ENCODE results near the gene TBCA. TPM values are rescaled to one million over a fixed set of nuclear protein-coding genes. Genes with fewer than 3 reads are reported as not detected.

TBCA gene
- polyA plus RNA-seq, 1 of the 3 experiments (the other 2 are of a cell fraction) = 199 TPM

GRCh38 chr5:77778398-77778797, 2.3 kb upstream of the TBCA start:
- Histone ChIP-seq H3F3A (replicated peaks; ENCODE audit: insufficient read depth) (peaks cover 5% of the 10 kb centered on the region), H3K9me3 (no peaks in the 10 kb centered on the region), H3K4me1 (ENCODE audit: control insufficient read depth in 1 of 2, insufficient read depth in 2 of 2, low read depth in 1 of 2, low read length in 1 of 2) (peaks cover 0 to 14% of the 10 kb centered on the region in 2 experiments; a peak in 3 of 4 replicates), H4K20me1 (ENCODE audit: insufficient read depth) (peaks cover 22% of the 10 kb centered on the region), H3K9ac (no peak overlapping the region), H2AFZ (ENCODE audit: low read depth) (no peak overlapping the region), H3K27me3 (ENCODE audit: insufficient read depth) (no peaks in the 10 kb centered on the region), H3K27ac (ENCODE audit: low read depth in 2 of 2, low read length in 1 of 2) (no peak overlapping the region), H3K36me3 (replicated peaks in 1 of 2; ENCODE audit: control insufficient read depth in 1 of 2, insufficient read depth in 2 of 2, low read length in 1 of 2) (peaks cover 0 to 5% of the 10 kb centered on the region in 2 experiments), H3K9me2 (no peaks in the 10 kb centered on the region), H3K79me2 (ENCODE audit: insufficient read depth) (peaks cover 25% of the 10 kb centered on the region), H3K4me3 (ENCODE audit: low read depth in 2 of 2, low read length in 1 of 2) (no peak overlapping the region), H3K4me2 (no peak overlapping the region)
- ChIA-PET POLR2A (no interaction called here), CTCF (no interaction called here)
- WGBS (ENCODE audit: low lambda C conversion rate) = 83% methylated on average over 2 of the region's 2 CpGs
- no peak for DNase-seq
- TF ChIP-seq MAX (IDR thresholded peaks at IDR 0.05; ENCODE audit: low read depth) (no peak), FOXJ3 (CRISPR knock-in tag; IDR thresholded peaks at IDR 0.05) (no peak), MEF2A (IDR thresholded peaks at IDR 0.05; ENCODE audit: borderline replicate concordance, low read depth) (no peak), CTCF (IDR thresholded peaks at IDR 0.05) (no peak), RFX5 (IDR thresholded peaks at IDR 0.05; ENCODE audit: low read length) (no peak), SMC3 (IDR thresholded peaks at IDR 0.05; ENCODE audit: low read depth, low read length) (no peak)

DNA sequence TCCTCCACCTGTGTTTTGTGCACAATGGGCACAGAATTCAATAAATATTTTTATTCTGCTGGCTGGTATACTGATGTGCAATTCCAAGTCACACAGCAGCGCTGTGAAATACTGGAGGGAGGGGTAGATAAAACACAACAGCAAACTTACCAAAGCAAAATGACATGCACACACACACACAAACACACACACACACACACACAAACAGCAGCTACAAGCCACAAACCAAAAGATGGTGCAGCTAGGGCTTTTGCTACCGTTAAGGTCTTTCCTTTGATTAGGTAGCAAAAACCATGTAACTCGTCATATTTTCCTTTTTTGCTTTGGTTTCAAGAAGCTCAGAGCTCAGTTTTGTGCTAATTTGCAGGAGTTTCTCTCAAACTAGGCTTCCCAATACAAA, 1.8 kb upstream of the TBCA start:
- H3K36me3 ChIP-seq (replicated peaks in 1 of 2; ENCODE audit: control insufficient read depth in 1 of 2, insufficient read depth in 2 of 2, low read length in 1 of 2) = peaks cover 0 to 7% of the 10 kb centered on the region in 2 experiments
- no peaks in the 10 kb centered on the region for H3K9me2 ChIP-seq
- TF ChIP-seq SMC3 (IDR thresholded peaks at IDR 0.05; ENCODE audit: low read depth, low read length) (no peak), USF1 (IDR thresholded peaks at IDR 0.05; ENCODE audit: borderline replicate concordance, low read depth) (no peak), TAF1 (IDR thresholded peaks at IDR 0.05; ENCODE audit: borderline replicate concordance, low read depth, low read length) (no peak)
- TF ChIP-seq, protein P1, sequence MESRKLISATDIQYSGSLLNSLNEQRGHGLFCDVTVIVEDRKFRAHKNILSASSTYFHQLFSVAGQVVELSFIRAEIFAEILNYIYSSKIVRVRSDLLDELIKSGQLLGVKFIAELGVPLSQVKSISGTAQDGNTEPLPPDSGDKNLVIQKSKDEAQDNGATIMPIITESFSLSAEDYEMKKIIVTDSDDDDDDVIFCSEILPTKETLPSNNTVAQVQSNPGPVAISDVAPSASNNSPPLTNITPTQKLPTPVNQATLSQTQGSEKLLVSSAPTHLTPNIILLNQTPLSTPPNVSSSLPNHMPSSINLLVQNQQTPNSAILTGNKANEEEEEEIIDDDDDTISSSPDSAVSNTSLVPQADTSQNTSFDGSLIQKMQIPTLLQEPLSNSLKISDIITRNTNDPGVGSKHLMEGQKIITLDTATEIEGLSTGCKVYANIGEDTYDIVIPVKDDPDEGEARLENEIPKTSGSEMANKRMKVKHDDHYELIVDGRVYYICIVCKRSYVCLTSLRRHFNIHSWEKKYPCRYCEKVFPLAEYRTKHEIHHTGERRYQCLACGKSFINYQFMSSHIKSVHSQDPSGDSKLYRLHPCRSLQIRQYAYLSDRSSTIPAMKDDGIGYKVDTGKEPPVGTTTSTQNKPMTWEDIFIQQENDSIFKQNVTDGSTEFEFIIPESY (IDR thresholded peaks at IDR 0.05; ENCODE audit: borderline replicate concordance, low read depth) = no peak
- TF ChIP-seq, protein P2, sequence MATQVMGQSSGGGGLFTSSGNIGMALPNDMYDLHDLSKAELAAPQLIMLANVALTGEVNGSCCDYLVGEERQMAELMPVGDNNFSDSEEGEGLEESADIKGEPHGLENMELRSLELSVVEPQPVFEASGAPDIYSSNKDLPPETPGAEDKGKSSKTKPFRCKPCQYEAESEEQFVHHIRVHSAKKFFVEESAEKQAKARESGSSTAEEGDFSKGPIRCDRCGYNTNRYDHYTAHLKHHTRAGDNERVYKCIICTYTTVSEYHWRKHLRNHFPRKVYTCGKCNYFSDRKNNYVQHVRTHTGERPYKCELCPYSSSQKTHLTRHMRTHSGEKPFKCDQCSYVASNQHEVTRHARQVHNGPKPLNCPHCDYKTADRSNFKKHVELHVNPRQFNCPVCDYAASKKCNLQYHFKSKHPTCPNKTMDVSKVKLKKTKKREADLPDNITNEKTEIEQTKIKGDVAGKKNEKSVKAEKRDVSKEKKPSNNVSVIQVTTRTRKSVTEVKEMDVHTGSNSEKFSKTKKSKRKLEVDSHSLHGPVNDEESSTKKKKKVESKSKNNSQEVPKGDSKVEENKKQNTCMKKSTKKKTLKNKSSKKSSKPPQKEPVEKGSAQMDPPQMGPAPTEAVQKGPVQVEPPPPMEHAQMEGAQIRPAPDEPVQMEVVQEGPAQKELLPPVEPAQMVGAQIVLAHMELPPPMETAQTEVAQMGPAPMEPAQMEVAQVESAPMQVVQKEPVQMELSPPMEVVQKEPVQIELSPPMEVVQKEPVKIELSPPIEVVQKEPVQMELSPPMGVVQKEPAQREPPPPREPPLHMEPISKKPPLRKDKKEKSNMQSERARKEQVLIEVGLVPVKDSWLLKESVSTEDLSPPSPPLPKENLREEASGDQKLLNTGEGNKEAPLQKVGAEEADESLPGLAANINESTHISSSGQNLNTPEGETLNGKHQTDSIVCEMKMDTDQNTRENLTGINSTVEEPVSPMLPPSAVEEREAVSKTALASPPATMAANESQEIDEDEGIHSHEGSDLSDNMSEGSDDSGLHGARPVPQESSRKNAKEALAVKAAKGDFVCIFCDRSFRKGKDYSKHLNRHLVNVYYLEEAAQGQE (IDR thresholded peaks at IDR 0.05; ENCODE audit: low read depth, low read length) = no peak
- H3K4me3 ChIP-seq (ENCODE audit: low read depth in 2 of 2, low read length in 1 of 2) = no peak overlapping the region
- DNase-seq = no peak
- H3K9me3 ChIP-seq = no peaks in the 10 kb centered on the region
- H3K27ac ChIP-seq (ENCODE audit: low read depth in 2 of 2, low read length in 1 of 2) = no peak overlapping the region
- peaks cover 27% of the 10 kb centered on the region for H4K20me1 ChIP-seq (ENCODE audit: insufficient read depth)
- H3K4me2 ChIP-seq = no peak overlapping the region
- peaks cover 5% of the 10 kb centered on the region for H3F3A ChIP-seq (replicated peaks; ENCODE audit: insufficient read depth)
- ChIA-PET POLR2A (no interaction called here), CTCF (interaction anchor here (0.8 kb wide), 1 partner anchor 61 kb away, joined by 3 read pairs; no protein-coding TSS in a partner anchor)
- no peak overlapping the region for H3K9ac ChIP-seq
- peaks cover 0 to 14% of the 10 kb centered on the region in 2 experiments; a peak in 3 of 4 replicates for H3K4me1 ChIP-seq (ENCODE audit: control insufficient read depth in 1 of 2, insufficient read depth in 2 of 2, low read depth in 1 of 2, low read length in 1 of 2)
- no peak overlapping the region for H2AFZ ChIP-seq (ENCODE audit: low read depth)
- H3K27me3 ChIP-seq (ENCODE audit: insufficient read depth) = no peaks in the 10 kb centered on the region
- H3K79me2 ChIP-seq (ENCODE audit: insufficient read depth) = peaks cover 30% of the 10 kb centered on the region
- 94% methylated on average over 3 of the region's 3 CpGs for WGBS (ENCODE audit: low lambda C conversion rate)
